Measurements from ENCODE around the gene CMTM7. TPM values are rescaled to one million over a fixed set of nuclear protein-coding genes. Genes with fewer than 3 reads are reported as not detected.

Gene CMTM7
- total RNA-seq (ENCODE audit: low replicate concordance): 4.2 and 10.1 TPM in 2 replicates

GRCh38 chr3:32391643-32392535 lies at the start of gene CMTM7:
Gene CMTM7 (plus strand): TSS chr3:32391853. CDS start chr3:32391907, 54 bp downstream.
- peak; percentile 37 for DNase-seq (ENCODE audit: low read depth)
- peak within 1 kb of the TSS; percentile 80 for H3K4me3 ChIP-seq (ENCODE audit: low read depth, low read length)
- TF ChIP-seq CTCF (IDR thresholded peaks at IDR 0.05; ENCODE audit: insufficient read depth, low read length): peak; percentile 2

GRCh38 chr3:32347343-32348125 lies 44.1 kb upstream of the CMTM7 start:
- peak; percentile 52 for DNase-seq (ENCODE audit: low read depth)
- TF ChIP-seq CTCF (IDR thresholded peaks at IDR 0.05; ENCODE audit: insufficient read depth, low read length): no peak
- no peak overlapping the region for H3K4me3 ChIP-seq (ENCODE audit: low read depth, low read length)

- TF ChIP-seq CTCF (IDR thresholded peaks at IDR 0.05; ENCODE audit: insufficient read depth, low read length): no peak
- H3K4me3 ChIP-seq (ENCODE audit: low read depth, low read length): no peak overlapping the region
- DNase-seq (ENCODE audit: low read depth): no peak
Observed at GRCh38 chr3:32349184-32349583, 42.5 kb upstream of the CMTM7 start.

- DNase-seq (ENCODE audit: low read depth): no peak
- TF ChIP-seq CTCF (IDR thresholded peaks at IDR 0.05; ENCODE audit: insufficient read depth, low read length): no peak
- no peak overlapping the region for H3K4me3 ChIP-seq (ENCODE audit: low read depth, low read length)
Observed at GRCh38 chr3:32352563-32352962, 39.1 kb upstream of the CMTM7 start.

GRCh38 chr3:32353351-32353750 lies 38.3 kb upstream of the CMTM7 start:
- no peak overlapping the region for H3K4me3 ChIP-seq (ENCODE audit: low read depth, low read length)
- TF ChIP-seq CTCF (IDR thresholded peaks at IDR 0.05; ENCODE audit: insufficient read depth, low read length): no peak
- DNase-seq (ENCODE audit: low read depth): no peak

- no peak overlapping the region for H3K4me3 ChIP-seq (ENCODE audit: low read depth, low read length)
- TF ChIP-seq CTCF (IDR thresholded peaks at IDR 0.05; ENCODE audit: insufficient read depth, low read length): no peak
- peak; percentile 10 for DNase-seq (ENCODE audit: low read depth)
Observed at GRCh38 chr3:32354362-32354778, 37.3 kb upstream of the CMTM7 start.
